Occipital lobe (tissue), 2 donors: ENCODE data around the gene ZNF524. TPM values are rescaled to one million over a fixed set of nuclear protein-coding genes. Genes with fewer than 3 reads are reported as not detected.

Source experiments
- DNase-seq: peaks from one replicate; lab custom pipeline; 2025; lab: John Stamatoyannopoulos, UW
- total RNA-seq: library from RNA; depleted of rRNA; stranded (reverse); fragments of >200 nt; gene quantifications from one replicate; pipeline ENCODE4 v1.2.3, GENCODE V29; 2014

Gene ZNF524
- total RNA-seq, 1 donor from 2014 or later: 2.8 TPM

DNA sequence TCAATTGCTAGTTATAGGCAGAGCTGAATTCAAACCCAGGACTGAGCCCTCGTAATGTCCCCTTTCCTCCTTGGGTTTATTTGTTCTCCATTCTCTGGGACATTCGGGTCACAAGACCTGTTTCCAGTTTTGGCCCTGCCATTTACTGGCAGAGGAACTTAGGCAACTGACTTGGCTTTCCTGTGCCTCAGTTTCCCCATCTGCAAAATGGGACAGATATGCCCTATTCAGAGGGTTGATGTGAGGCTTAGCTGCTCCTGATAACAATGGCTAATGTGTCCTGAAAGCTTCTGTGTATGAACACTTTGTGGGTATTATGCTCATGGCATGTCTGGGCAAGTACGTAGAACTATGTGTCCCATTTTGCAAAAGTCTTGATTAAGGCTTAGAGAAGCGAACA is 996 bp downstream of the ZNF524 start:
- no peak for DNase-seq

DNA sequence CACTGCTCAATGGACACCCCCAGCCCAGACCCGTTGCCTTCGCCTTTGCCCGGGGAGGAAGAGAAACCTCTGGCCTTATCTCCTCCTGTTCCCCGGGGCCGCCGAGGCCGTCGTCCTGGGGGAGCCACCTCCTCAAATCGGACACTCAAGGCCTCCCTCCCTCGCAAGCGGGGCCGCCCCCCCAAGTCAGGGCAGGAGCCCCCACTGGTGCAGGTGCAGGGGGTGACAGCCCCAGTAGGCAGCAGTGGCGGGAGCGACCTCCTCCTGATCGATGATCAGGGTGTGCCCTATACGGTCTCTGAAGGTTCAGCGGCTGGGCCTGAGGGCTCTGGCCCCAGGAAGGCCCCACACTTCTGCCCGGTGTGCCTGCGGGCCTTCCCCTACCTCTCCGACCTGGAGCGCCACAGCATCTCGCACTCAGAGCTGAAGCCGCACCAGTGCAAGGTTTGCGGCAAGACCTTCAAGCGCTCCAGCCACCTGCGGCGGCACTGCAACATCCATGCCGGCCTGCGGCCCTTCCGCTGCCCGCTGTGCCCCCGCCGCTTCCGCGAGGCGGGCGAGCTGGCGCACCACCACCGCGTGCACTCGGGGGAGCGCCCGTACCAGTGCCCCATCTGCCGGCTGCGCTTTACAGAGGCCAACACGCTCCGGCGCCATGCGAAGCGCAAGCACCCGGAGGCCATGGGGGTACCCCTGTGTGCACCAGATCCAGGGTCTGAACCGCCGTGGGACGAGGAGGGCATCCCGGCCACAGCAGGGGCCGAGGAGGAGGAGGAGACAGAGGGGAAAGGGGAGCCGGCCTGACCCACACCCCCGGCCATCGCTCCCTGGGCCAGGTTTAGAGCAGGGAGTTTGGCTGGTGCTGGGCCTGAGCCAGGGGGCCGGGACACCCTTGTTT is 2.3 kb downstream of the ZNF524 start:
- no peak for DNase-seq

DNA sequence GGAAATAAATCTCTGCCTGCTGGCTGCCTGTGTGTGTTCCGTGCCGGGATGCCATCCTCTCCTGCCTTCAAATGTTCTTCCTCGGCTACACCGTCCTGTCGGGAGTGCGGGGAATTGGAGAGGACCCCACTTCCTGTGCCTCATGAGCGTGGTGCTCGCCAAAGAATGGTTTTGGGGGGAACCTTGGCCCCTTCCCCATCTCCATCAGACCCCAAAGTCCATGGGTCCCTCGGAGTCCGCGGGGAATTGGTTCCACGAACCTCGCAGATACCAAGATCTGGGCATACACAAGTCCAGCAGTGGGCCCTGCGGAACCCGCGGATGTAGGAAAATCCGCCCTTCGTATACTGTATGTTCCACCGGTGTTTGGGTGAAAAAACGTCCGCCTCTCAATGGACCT is 3.0 kb downstream of the ZNF524 start:
- DNase-seq: no peak

DNA sequence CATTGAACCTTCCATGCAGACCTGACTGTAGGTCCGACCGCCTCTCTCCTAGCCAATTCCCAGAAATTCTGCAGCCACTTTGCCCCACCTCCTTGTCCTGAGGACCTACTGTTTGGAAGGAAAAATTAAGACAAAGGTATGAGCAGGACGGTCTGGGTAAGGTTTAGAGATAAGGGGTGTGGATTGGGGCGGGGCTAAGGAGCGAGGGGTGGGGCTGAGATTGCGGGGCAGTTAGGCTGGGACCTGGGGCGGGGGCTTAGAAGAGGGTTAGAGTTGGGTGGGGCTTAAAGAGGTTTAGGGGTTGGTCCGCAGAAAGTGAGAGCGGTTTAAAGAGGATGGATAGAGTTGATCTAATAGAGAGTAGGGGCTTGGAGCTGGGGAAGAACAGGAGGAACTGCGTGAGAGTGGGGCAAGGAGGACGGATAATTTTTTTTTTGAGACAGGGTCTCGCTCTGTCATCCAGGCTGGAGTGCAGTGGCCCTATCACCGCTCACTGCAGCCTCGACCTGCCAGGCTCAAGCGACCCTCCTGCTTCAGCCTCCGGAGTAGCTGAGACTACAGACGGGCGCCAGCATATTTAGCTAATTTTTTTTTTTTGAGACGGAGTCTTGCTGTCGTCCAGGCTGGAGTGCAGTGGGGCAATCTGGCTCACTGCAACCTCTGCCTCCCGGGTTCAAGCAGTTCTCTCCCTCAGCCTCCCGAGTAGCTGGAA is 3.6 kb downstream of the ZNF524 start:
- no peak for DNase-seq

DNA sequence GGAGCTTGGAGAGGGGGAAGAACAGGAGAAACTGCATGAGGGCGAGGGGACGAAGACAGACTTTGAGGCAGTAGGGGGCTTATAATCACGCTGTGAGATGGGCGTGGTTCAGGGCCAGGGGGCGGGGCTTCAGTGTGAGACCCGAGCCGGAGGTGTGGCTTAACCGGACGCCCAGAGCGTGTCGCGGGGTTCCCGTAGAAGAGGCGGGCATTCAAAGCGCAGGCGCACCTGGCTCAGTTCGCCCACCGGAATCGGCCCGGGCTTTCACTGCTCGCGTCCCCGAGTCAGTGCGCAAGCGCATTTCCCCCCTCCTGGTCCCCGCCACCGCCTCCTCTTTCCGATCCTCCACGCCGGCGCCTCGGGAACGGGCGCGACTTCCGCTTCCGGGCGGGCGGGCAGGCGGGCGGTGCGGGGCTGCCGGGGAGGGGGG is 5.1 kb downstream of the ZNF524 start:
- peak; percentile 95 for DNase-seq

DNA sequence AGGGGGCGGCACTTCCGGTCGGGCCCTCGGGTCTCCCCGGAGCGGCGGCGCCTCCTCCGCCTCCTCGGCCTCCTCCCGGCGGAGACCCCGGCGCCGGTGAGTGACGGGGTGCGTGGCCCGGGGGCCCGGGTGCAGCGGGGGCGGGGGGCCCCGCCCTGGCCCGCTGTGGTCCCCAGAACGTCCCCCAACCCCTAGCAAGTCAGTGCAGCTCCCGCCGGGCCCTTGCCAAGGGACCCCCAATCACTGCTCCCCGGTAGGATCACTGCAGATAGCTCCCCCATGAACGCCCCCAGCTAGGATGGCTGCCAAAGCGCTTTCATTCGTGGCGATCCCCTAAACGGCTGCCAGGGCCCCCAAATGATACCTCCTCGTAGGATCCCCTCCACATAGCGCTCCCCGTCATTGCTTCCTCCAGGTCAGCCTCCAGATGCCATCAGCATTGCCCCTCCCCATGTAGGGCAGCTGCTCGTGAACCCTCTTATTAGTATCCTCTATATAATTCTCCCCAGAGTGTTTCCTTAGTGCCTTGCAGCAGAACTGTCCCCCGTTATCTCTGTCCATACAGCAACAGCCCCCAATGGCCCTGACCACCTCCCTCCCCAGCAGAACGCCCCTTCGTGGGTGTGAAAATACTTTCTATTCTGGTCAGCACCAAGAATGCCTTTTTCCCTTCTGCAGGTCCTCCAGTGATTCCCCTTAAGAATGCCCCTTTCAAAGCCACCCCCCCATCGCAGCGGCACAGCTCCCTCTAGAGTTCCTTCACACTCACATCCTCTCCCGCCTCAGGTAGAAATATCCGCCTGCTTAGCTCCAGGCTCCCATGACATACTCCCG is 5.8 kb downstream of the ZNF524 start, which contains the start of gene ZNF865:
TSS of gene ZNF865 (plus strand) at position 11 of the 834 bp plus-strand sequence. CDS start 7,972 bp downstream, outside the sequence.
- peak; percentile 48 for DNase-seq

DNA sequence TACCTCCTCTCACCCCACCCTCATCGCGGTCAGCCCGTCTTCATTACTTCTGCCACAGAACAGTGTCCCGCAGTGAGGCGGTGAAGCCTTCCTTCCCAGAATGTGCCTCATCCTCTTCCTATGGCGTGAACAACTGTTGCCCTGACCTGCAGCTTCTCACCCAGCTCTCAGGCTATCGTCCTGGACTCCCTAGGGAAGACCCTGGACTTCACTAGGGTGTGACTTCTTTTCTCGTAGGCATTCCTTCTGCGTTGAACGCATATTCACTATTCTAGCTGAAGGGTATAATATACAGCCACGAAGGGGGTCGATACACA is 6.3 kb downstream of the ZNF524 start:
- no peak for DNase-seq

DNA sequence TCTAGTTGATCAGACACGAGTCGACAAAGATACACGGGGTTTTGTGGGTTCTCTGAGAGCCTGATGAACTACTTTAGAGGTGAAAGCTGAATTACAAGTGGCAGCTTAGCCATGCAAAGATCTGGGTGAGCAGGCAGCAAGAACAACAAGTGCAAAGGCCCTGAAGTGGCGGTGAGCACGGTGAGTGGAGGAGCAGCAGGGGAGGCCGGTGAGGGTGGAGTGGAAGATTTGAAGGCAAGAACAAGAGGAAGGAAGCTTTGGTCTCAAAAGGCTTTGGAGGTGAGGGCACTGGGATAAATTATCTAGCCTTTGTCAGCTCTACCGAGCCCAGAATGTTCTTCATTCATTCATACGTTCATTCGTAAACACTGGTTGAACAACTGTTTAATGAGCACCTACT is 6.7 kb downstream of the ZNF524 start:
- DNase-seq: no peak

DNA sequence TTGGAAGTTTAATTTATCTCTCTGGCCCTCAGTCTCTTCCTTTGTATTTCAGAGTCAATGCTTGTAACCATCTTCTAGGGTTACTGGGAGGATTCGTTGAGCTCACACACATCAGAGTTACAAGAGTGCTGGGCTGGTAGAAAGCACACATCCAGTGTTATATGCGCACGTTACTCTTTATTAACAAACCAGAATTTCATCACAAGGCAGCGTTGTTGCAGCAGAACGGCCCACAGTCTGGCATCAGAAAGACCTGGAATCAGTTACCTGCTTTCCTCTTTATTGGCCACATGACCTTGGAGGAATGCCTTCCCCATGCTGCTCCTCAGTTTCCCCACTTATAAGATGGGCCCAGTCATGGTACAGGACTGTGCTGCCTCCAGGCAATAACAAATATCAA is 9.2 kb downstream of the ZNF524 start:
- no peak for DNase-seq

DNA sequence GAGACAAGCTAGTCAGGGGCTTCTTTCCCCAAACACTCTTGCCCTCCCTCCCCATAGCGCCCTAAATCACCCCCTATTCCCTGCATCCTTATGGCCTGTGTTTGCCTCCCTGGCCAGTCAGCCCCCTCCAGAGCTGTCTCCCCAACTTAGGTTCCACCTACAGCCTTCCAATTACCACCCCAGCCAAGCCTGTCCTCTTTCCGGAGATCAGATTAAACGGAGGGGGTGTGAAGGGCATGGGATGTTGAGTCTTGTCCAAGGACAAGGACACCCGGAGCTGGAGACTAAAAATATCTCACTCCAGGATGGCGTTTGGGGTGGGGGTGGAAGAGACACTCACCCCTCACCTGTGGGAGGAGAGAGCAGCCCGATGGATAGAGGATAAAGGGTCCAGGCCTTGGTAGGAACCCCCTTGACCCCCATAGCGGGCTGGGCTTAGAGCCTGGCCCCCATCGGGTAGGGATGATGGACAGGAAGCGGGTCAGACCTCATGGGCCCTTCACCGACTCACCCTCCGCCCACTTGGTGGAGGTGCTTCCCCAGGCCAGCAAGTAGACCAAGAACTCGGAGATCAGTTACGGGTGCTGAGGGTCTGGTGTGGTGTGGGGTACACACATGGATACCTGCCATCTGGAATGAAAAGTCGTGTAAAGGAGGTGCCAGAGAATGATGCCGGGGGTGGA is 11.4 kb downstream of the ZNF524 start:
- no peak for DNase-seq

DNA sequence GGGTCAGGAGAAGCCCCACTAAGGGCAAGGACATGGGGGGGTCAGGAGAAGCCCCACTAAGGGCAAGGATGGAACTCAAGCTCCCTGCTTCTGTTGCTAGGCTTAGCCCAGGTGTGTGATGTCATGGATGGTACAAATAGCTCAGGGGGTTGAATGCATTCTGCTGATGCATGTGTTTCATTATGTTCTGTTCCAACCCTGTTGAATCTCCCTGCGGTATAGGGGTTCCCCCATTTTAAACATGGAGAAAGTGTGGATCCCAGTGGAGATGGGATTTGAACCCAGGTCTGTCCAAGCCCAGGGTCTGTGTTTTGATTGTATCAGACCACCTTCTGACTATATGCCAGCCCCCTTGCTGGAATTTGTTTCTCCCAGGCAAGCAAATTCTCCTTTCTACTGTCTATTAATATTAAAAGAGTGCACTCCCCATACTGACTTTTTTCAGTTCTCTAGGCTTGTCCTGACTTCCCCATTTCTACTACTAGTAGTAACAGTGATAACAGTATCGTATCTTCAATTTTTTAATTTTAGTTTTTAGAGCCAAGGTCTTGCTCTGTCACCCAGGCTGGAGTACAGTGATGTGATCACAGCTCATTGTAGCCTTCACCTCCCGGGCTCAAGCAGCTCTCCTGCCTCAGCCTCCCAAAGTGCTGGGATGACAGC is 12.0 kb downstream of the ZNF524 start:
- no peak for DNase-seq

DNA sequence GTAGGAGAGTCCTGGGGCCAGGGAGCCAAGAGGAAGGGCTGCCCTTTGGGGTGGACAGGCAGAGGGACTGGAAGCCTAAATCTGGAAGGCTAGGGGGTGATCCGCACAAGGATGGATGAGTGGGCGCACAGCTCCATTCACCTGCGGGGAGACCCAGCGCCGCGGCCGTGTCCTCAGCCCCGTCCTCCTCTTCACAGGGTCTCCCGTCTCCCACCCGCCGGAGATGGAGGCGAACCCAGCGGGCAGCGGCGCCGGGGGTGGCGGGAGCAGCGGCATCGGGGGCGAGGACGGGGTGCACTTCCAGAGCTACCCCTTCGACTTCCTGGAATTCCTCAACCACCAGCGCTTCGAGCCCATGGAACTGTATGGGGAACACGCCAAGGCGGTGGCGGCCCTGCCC is 13.3 kb downstream of the ZNF524 start:
- DNase-seq: no peak

DNA sequence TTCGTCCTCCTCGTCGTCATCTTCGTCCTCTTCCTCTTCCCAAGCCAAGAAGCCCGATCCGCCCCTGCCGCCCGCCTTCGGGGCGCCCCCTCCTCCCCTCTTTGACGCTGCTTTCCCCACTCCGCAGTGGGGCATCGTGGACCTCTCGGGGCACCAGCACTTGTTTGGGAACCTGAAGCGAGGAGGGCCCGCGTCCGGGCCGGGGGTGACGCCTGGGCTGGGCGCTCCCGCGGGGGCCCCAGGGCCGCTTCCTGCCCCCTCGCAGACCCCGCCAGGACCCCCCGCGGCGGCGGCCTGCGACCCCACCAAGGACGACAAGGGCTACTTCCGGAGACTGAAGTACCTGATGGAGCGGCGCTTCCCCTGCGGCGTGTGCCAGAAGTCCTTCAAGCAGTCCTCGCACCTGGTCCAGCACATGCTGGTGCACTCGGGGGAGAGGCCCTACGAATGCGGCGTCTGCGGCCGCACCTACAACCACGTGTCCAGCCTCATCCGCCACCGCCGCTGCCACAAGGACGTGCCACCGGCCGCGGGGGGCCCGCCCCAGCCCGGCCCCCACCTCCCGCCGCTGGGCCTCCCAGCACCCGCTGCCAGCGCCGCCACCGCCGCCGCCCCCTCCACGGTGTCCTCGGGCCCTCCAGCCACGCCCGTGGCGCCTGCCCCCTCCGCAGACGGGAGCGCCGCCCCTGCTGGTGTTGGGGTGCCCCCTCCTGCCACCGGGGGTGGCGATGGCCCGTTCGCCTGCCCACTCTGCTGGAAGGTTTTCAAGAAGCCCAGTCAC is 14.0 kb downstream of the ZNF524 start:
- DNase-seq: no peak

DNA sequence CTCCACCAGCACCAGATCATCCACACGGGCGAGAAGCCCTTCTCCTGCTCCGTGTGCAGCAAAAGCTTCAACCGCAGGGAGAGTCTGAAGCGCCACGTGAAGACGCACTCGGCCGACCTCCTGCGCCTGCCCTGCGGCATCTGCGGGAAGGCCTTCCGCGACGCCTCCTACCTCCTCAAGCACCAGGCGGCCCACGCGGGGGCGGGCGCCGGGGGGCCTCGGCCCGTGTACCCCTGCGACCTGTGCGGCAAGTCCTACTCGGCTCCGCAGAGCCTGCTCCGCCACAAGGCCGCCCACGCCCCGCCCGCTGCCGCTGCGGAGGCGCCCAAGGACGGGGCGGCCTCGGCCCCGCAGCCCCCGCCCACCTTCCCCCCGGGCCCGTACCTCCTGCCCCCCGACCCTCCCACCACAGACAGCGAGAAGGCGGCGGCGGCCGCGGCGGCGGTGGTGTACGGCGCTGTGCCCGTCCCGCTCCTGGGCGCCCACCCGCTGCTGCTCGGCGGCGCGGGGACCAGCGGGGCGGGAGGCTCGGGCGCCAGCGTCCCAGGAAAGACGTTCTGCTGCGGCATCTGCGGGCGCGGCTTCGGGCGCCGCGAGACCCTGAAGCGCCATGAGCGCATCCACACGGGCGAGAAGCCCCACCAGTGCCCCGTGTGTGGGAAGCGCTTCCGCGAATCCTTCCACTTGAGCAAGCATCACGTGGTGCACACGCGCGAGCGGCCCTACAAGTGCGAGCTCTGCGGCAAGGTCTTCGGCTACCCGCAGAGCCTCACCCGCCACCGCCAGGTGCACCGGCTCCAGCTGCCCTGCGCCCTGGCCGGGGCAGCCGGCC is 14.8 kb downstream of the ZNF524 start:
- DNase-seq: no peak

DNA sequence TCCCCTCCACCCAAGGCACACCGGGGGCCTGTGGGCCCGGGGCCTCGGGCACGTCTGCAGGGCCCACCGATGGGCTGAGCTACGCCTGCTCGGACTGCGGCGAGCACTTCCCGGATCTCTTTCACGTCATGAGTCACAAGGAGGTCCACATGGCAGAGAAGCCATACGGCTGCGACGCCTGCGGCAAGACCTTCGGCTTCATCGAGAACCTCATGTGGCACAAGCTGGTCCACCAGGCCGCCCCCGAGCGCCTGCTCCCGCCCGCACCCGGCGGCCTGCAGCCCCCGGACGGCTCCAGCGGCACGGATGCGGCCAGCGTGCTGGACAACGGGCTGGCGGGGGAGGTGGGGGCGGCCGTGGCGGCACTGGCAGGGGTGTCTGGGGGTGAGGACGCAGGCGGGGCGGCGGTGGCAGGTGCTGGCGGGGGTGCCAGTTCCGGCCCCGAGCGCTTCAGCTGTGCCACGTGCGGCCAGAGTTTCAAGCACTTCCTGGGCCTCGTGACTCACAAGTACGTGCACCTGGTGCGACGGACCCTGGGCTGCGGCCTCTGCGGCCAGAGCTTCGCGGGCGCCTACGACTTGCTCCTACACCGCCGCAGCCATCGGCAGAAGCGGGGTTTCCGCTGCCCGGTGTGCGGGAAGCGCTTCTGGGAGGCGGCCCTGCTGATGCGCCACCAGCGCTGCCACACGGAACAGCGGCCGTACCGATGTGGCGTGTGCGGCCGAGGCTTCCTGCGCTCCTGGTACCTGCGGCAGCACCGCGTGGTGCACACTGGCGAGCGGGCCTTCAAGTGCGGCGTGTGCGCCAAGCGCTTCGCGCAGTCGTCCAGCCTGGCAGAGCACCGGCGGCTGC is 15.7 kb downstream of the ZNF524 start:
- no peak for DNase-seq

DNA sequence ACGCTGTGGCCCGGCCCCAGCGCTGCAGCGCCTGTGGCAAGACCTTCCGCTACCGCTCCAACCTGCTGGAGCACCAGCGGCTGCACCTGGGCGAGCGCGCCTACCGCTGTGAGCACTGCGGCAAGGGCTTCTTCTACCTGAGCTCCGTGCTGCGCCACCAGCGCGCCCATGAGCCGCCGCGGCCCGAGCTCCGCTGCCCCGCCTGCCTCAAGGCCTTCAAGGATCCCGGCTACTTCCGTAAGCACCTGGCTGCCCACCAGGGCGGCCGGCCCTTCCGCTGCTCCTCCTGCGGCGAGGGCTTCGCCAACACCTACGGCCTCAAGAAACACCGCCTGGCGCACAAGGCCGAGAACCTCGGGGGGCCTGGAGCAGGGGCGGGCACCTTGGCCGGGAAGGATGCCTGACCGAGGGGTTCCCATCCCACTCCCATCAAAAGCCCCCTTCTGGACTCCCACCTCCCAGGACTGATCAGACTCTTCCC is 16.3 kb downstream of the ZNF524 start:
- no peak for DNase-seq

DNA sequence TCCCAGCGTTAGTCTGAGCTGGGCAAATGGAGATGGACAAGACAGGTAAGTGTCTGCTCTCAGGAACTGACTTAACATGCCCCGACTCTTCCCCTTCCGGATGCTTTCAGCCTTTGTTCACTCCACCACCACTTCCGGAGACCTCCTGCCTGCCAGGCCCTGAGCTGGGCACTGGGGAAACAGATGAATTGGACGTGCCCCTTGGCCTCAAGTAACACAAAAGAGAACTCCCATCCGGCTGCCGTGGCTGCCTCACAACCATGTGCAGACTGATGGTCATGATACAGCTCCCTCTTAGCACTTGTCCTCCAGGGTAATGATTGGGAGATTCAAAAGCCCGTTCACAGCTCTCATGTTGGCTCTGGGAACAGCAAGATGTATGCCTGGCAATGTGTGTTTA is 17.3 kb downstream of the ZNF524 start:
- no peak for DNase-seq

DNA sequence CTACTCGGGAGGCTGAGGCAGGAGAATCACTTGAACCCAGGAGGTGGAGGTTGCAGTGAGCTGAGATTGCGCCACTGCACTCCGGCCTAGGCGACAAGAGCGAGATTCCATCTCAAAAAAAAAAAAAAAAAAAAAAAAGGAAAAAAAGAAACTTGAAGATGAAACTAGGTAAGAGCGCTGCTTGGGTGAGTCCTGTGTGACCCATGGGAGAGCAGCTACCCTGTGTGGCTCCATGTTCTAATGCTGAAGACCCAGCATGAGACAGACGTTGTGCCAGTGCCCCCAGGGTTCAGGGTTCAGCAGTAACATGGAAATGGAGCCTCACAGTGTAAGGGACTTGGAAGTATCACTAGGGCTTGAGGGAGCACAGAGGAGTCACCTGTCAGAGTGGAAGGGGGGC is 18.3 kb downstream of the ZNF524 start:
- no peak for DNase-seq
